Caco-2 (cell line): ENCODE results near the gene WWC2. TPM values are rescaled to one million over a fixed set of nuclear protein-coding genes. Genes with fewer than 3 reads are reported as not detected.

Experiments used
- BruUV-seq: library from RNA; stranded (reverse); fragments of 400-500 nt; replicated peaks from 2 replicates; lab custom pipeline; 2021; lab: Mats Ljungman, UMichigan
- CTCF ChIA-PET: fragments of 300-600 bp; sonication (Branson Sonifier 250); formaldehyde crosslinking; loops from one replicate; lab custom pipeline; 2022; ENCODE audit warnings: antibody characterized with exemption; lab: Charles Lee
- POLR2A ChIA-PET: fragments of 300-600 bp; sonication (Branson Sonifier 250); formaldehyde crosslinking; loops from one replicate; lab custom pipeline; 2022; ENCODE audit warnings: antibody characterized with exemption; lab: Charles Lee
- DNase-seq, 2 experiments: peaks; one replicate each; pipeline versions ENCODE4 v3.0.0 to v3.0.0-alpha.2; 2020 to 2022
- H3K27me3 ChIP-seq: replicated peaks from 2 replicates; pipeline ENCODE4 v1.6.0; 2011; ENCODE audit warnings: low read length; ENCODE audit not compliant: control insufficient read depth, insufficient read depth
- H3K36me3 ChIP-seq: 2 replicates; pipeline ENCODE4 v1.5.1; 2011; ENCODE audit warnings: low read length; ENCODE audit not compliant: control insufficient read depth, insufficient read depth
- H3K4me1 ChIP-seq: fragments of 250-450 bp; sonication (Bioruptor Pico); 2 replicates; pipeline ENCODE4 v1.5.1; 2020; ENCODE audit warnings: mild to moderate bottlenecking
- H3K4me3 ChIP-seq: 2 replicates; pipeline ENCODE4 v1.5.1; 2011; ENCODE audit warnings: low read depth, mild to moderate bottlenecking, control low read depth, low read length
- H3K9me3 ChIP-seq: fragments of 250-450 bp; sonication (Bioruptor Pico); 2 replicates; pipeline ENCODE4 v1.5.1; 2020; ENCODE audit warnings: mild to moderate bottlenecking, moderate library complexity
- H3K27ac Mint-ChIP-seq: one replicate; pipeline ENCODE4 v1.8.0; 2022; ENCODE audit warnings: mixed read lengths; ENCODE audit not compliant: unreplicated experiment
- H3K27me3 Mint-ChIP-seq: one replicate; pipeline ENCODE4 v1.8.0; 2022; ENCODE audit warnings: mixed read lengths; ENCODE audit not compliant: insufficient read depth, unreplicated experiment
- H3K36me3 Mint-ChIP-seq: one replicate; pipeline ENCODE4 v1.8.0; 2022; ENCODE audit warnings: mild to moderate bottlenecking, mixed read lengths; ENCODE audit not compliant: insufficient read depth, unreplicated experiment
- H3K4me1 Mint-ChIP-seq: one replicate; pipeline ENCODE4 v1.8.0; 2022; ENCODE audit warnings: low read depth, mixed read lengths; ENCODE audit not compliant: unreplicated experiment
- H3K4me3 Mint-ChIP-seq: one replicate; pipeline ENCODE4 v1.8.0; 2022; ENCODE audit warnings: mild to moderate bottlenecking, moderate library complexity, mixed read lengths; ENCODE audit not compliant: unreplicated experiment
- H3K9me3 Mint-ChIP-seq: one replicate; pipeline ENCODE4 v1.8.0; 2022; ENCODE audit warnings: mixed read lengths; ENCODE audit not compliant: unreplicated experiment
- CTCF ChIP-seq, 2 experiments: fragments of 200-600 bp in 1 of 2; IDR thresholded peaks; 1 replicate in 1 of 2; 2 replicates in 1 of 2; pipeline versions ENCODE4 v1.5.1 to v1.8.0; 2011 to 2022; ENCODE audit warnings: antibody characterized with exemption in 1 of 2, control low read depth in 1 of 2, inconsistent platforms in 1 of 2, low read depth in 1 of 2, low read length in 1 of 2, mild to moderate bottlenecking in 1 of 2, moderate library complexity in 1 of 2; ENCODE audit not compliant: insufficient read depth in 1 of 2, severe bottlenecking in 1 of 2, unreplicated experiment in 1 of 2
- intact Hi-C: fragments of 100-400 bp; cut with micrococcal nuclease; formaldehyde crosslinking; loops from one replicate; pipeline ENCODE4 v1.10.0; 2022; ENCODE audit not compliant: unreplicated experiment
- total RNA-seq: library from RNA; stranded (reverse); gene quantifications from 2 replicates; pipeline ENCODE4 v1.2.3, GENCODE V29; 2022

The WWC2 gene
- total RNA-seq, 1 experiment from 2014 or later: 126 TPM

GRCh38 chr4:183205193-183205592 is 106.1 kb downstream of the WWC2 start:
- H3K36me3 ChIP-seq: no peaks in the 10 kb centered on the region
- peaks cover 21% of the 10 kb centered on the region for H3K4me1 Mint-ChIP-seq
- no peaks in the 10 kb centered on the region for H3K27me3 Mint-ChIP-seq
- ChIA-PET POLR2A (no interaction called here), CTCF (no interaction called here)
- H3K4me3 Mint-ChIP-seq: no peak overlapping the region
- H3K9me3 ChIP-seq: no peaks in the 10 kb centered on the region
- H3K4me1 ChIP-seq: no peaks in the 10 kb centered on the region; the same call in 1 of the 2 replicates
- no TSS peak for BruUV-seq
- TF ChIP-seq CTCF (IDR thresholded peaks at IDR 0.05; ENCODE audit: insufficient read depth in 1 of 2, low read depth in 1 of 2, low read length in 1 of 2, severe bottlenecking in 1 of 2, unreplicated experiment in 1 of 2): no peak
- peaks cover 66% of the 10 kb centered on the region for H3K36me3 Mint-ChIP-seq
- H3K9me3 Mint-ChIP-seq: no peaks in the 10 kb centered on the region
- H3K27me3 ChIP-seq: no peaks in the 10 kb centered on the region
- no peak for DNase-seq
- no peak overlapping the region for H3K4me3 ChIP-seq
- H3K27ac Mint-ChIP-seq: no peak overlapping the region
- intact Hi-C loops: no loop called here

GRCh38 chr4:183205709-183206108 is 106.7 kb downstream of the WWC2 start:
- Histone ChIP-seq H3K27me3 (no peaks in the 10 kb centered on the region), H3K4me3 (no peak overlapping the region), H3K36me3 (no peaks in the 10 kb centered on the region), H3K4me1 (no peaks in the 10 kb centered on the region; the same call in 1 of the 2 replicates), H3K9me3 (no peaks in the 10 kb centered on the region)
- CTCF ChIA-PET: no interaction called here
- Mint-ChIP-seq H3K36me3 (peaks cover 68% of the 10 kb centered on the region), H3K4me1 (peaks cover 21% of the 10 kb centered on the region), H3K27me3 (no peaks in the 10 kb centered on the region), H3K9me3 (no peaks in the 10 kb centered on the region), H3K4me3 (no peak overlapping the region), H3K27ac (no peak overlapping the region)
- BruUV-seq: no TSS peak
- intact Hi-C loops: no loop called here
- POLR2A ChIA-PET: no interaction called here
- DNase-seq: no peak
- no peak for TF ChIP-seq CTCF (IDR thresholded peaks at IDR 0.05; ENCODE audit: insufficient read depth in 1 of 2, low read depth in 1 of 2, low read length in 1 of 2, severe bottlenecking in 1 of 2, unreplicated experiment in 1 of 2)

DNA sequence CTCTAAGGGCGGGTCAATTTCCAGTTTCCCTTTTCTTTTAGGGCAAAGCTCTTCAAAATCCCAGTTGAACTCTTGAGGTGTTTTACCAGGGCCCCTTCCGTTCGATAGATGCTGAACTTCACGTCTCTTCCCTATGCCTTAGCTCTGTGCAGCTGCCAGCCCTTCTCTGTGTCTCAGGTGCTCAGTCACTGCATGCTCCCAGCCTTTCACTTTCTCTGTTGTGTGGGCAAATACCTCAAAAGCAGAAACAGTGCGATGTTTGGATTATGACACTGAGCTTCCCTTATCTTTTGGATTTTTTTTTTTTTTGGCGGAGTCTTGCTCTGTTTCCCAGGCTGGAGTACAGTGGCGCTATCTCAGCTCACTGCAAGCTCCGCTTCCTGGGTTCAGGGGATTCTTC is 112.5 kb downstream of the WWC2 start:
- no TSS peak for BruUV-seq
- H3K4me1 Mint-ChIP-seq: peaks cover 6% of the 10 kb centered on the region
- CTCF ChIA-PET: no interaction called here
- intact Hi-C loops: no loop called here
- H3K36me3 ChIP-seq: no peaks in the 10 kb centered on the region
- no peak for TF ChIP-seq CTCF (IDR thresholded peaks at IDR 0.05; ENCODE audit: insufficient read depth in 1 of 2, low read depth in 1 of 2, low read length in 1 of 2, severe bottlenecking in 1 of 2, unreplicated experiment in 1 of 2)
- no peak overlapping the region for H3K4me3 ChIP-seq
- POLR2A ChIA-PET: interaction anchor here (0.6 kb wide), 1 partner anchor 113 kb away, joined by 3 read pairs; no protein-coding TSS in a partner anchor
- no peak overlapping the region for H3K4me3 Mint-ChIP-seq
- no peaks in the 10 kb centered on the region for H3K9me3 Mint-ChIP-seq
- H3K9me3 ChIP-seq: no peaks in the 10 kb centered on the region
- peaks cover 49% of the 10 kb centered on the region for H3K36me3 Mint-ChIP-seq
- peak in 1 of 2 experiments; percentile 8 for DNase-seq
- H3K27me3 Mint-ChIP-seq: no peaks in the 10 kb centered on the region
- H3K4me1 ChIP-seq: no peaks in the 10 kb centered on the region
- no peaks in the 10 kb centered on the region for H3K27me3 ChIP-seq
- H3K27ac Mint-ChIP-seq: no peak overlapping the region
